HepG2 (cell line): ENCODE measurements around the gene TOM1L2. TPM values are rescaled to one million over a fixed set of nuclear protein-coding genes. Genes with fewer than 3 reads are reported as not detected.

ENCODE experiments used
- CBX2 ChIP-seq, 2 experiments: fragments of 200-600 bp in 1 of 2; sonication (generic); formaldehyde crosslinking in 1 of 2; IDR thresholded peaks; 2 replicates each; pipeline versions ENCODE4 v1.7.0 to v1.8.1; 2018 to 2022; ENCODE audit warnings: low read depth in 2 of 2, low read length in 1 of 2, mild to moderate bottlenecking in 1 of 2, missing genetic modification reagents in 1 of 2
- HMG20A ChIP-seq: IDR thresholded peaks from 2 replicates; pipeline ENCODE4 v1.6.1; 2016; ENCODE audit warnings: borderline replicate concordance
- ISX ChIP-seq: sonication (generic); formaldehyde crosslinking; conservative IDR thresholded peaks from 2 replicates; pipeline ENCODE4 v1.5.0; 2020; ENCODE audit warnings: missing genetic modification reagents
- MAFK ChIP-seq, 2 experiments: IDR thresholded peaks in 1 of 2; conservative IDR thresholded peaks in 1 of 2; 2 replicates each; pipeline ENCODE4 v1.6.1; 2011; ENCODE audit warnings: improper control_type of control experiment in 2 of 2, low read length in 2 of 2
- MEIS2 ChIP-seq: sonication (generic); formaldehyde crosslinking; IDR thresholded peaks from 2 replicates; pipeline ENCODE4 v1.9.0; 2021; ENCODE audit warnings: mild to moderate bottlenecking, missing genetic modification reagents
- RBM39 ChIP-seq: fragments of 200-400 bp; formaldehyde crosslinking; IDR thresholded peaks from one replicate; pipeline ENCODE4 v1.6.1; 2018; ENCODE audit warnings: antibody characterized with exemption, mild to moderate bottlenecking, low read depth, low read length; ENCODE audit not compliant: poor library complexity, severe bottlenecking
- ZBTB43 ChIP-seq: sonication (generic); formaldehyde crosslinking; conservative IDR thresholded peaks from 2 replicates; pipeline ENCODE4 v1.4.0; 2020; ENCODE audit warnings: missing genetic modification reagents
- ZNF160 ChIP-seq: sonication (generic); formaldehyde crosslinking; IDR thresholded peaks from 2 replicates; pipeline ENCODE4 v1.8.0; 2022; ENCODE audit warnings: mild to moderate bottlenecking, inconsistent platforms, missing genetic modification reagents
- ZNF468 ChIP-seq: sonication (generic); formaldehyde crosslinking; IDR thresholded peaks from 2 replicates; pipeline ENCODE4 v1.8.0; 2022; ENCODE audit warnings: mild to moderate bottlenecking, moderate library complexity, missing genetic modification reagents
- ZNF546 ChIP-seq: sonication (generic); formaldehyde crosslinking; conservative IDR thresholded peaks from 2 replicates; pipeline ENCODE4 v1.8.1; 2023; ENCODE audit warnings: mild to moderate bottlenecking, missing genetic modification reagents
- ZNF577 ChIP-seq: sonication (generic); formaldehyde crosslinking; IDR thresholded peaks from 2 replicates; pipeline ENCODE4 v1.4.0; 2020; ENCODE audit warnings: mild to moderate bottlenecking, low read depth, missing genetic modification reagents, borderline replicate concordance
- ZNF704 ChIP-seq: sonication (generic); formaldehyde crosslinking; IDR thresholded peaks from 2 replicates; pipeline ENCODE4 v1.8.1; 2023; ENCODE audit warnings: mild to moderate bottlenecking, inconsistent platforms, moderate library complexity, missing genetic modification reagents, borderline replicate concordance
- polyA plus RNA-seq, 8 experiments: library from polyadenylated mRNA; depleted of rRNA in 3 of 8; stranded (reverse) in 7 of 8; unstranded in 1 of 8; fragments of >200 nt; fragmentation: Illumina TruSeq in 4 of 8; extraction: Trizol in 4 of 8; gene quantifications; 2 replicates each; pipeline versions ENCODE4 v1.2.1 to v1.2.3, GENCODE V29; 2011 to 2016; ENCODE audit warnings: low read depth in 4 of 8, missing spikeins in 1 of 8, mixed read lengths in 1 of 8; ENCODE audit not compliant: insufficient read depth in 1 of 8
- total RNA-seq, 5 experiments: library from RNA; depleted of rRNA; stranded (reverse); fragments of >200 nt; fragmentation: Illumina TruSeq; extraction: Trizol; gene quantifications; 2 replicates each; pipeline ENCODE4 v1.2.3, GENCODE V29; 2016; ENCODE audit warnings: low read depth in 1 of 5
- TF ChIP-seq, protein P1 (sequence below): sonication (generic); formaldehyde crosslinking; IDR thresholded peaks from 2 replicates; pipeline ENCODE4 v1.5.1; 2020; ENCODE audit warnings: mild to moderate bottlenecking, moderate library complexity, missing genetic modification reagents
- TF ChIP-seq, protein P2 (sequence below): sonication (generic); formaldehyde crosslinking; IDR thresholded peaks from 2 replicates; pipeline ENCODE4 v1.4.0; 2020; ENCODE audit warnings: missing genetic modification reagents
- TF ChIP-seq, protein P3 (sequence below): sonication (generic); formaldehyde crosslinking; IDR thresholded peaks from 2 replicates; pipeline ENCODE4 v1.5.0; 2020; ENCODE audit warnings: mild to moderate bottlenecking, missing genetic modification reagents, moderate library complexity
- TF ChIP-seq, protein P4 (sequence below): sonication (generic); formaldehyde crosslinking; IDR thresholded peaks from 2 replicates; pipeline ENCODE4 v1.8.1; 2022; ENCODE audit warnings: low read depth, mild to moderate bottlenecking, missing genetic modification reagents

TOM1L2 gene
- total and polyA plus RNA-seq, 2 of the 13 experiments (the other 11 are each of a cell fraction or from before 2014, with no cell fraction given), result 4.7 to 7.4 TPM

DNA sequence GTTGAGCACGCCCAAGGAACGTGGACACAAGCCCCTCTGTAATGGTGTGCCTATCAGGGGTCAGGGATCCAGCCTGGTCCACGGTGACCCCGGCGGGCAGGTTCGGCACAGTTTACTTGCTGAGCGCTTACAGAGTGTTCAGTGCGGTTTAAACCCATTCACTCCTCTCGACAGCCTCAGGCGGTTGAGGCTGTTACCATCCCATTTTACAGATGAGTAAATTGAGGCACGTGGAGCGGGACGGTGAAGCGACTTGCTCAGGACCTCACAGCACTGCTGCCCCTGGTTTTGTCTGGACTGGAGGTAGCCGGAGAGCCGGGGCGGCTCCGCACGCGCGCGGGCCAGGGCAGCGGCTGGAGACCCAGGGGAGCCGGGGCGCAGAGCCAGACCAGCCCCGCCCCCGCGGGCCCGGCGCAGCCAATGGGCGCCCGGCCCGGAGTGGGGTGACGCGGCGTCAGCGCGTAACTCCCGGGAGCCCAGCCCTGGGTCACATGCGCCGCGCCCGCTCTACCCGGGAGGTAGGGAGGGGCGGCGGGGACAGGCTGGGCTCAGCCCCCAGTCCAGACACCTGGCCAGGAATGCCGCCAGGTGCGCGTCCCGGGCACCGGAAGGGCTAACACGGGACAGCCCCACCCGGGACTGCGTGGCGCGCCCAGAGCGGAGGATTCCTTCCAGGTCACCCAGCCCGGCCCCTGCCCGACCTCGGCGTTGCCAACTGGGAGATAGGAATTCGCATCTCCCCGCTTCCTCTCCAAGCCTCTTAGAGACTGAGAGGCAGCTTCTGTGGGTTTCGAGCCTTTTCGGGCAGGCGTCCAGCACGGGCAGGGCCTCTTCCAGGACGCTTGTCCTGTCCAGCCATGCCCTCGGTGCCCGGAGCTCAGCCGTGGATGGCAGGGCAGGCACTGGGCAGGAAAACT is 132.2 kb downstream of the TOM1L2 start (continued):
- TF ChIP-seq, protein P1, sequence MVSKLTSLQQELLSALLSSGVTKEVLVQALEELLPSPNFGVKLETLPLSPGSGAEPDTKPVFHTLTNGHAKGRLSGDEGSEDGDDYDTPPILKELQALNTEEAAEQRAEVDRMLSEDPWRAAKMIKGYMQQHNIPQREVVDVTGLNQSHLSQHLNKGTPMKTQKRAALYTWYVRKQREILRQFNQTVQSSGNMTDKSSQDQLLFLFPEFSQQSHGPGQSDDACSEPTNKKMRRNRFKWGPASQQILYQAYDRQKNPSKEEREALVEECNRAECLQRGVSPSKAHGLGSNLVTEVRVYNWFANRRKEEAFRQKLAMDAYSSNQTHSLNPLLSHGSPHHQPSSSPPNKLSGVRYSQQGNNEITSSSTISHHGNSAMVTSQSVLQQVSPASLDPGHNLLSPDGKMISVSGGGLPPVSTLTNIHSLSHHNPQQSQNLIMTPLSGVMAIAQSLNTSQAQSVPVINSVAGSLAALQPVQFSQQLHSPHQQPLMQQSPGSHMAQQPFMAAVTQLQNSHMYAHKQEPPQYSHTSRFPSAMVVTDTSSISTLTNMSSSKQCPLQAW (CRISPR knock-in tag), result peak; percentile 77; the same call in 1 of the 2 replicates
- TF ChIP-seq, protein P2, sequence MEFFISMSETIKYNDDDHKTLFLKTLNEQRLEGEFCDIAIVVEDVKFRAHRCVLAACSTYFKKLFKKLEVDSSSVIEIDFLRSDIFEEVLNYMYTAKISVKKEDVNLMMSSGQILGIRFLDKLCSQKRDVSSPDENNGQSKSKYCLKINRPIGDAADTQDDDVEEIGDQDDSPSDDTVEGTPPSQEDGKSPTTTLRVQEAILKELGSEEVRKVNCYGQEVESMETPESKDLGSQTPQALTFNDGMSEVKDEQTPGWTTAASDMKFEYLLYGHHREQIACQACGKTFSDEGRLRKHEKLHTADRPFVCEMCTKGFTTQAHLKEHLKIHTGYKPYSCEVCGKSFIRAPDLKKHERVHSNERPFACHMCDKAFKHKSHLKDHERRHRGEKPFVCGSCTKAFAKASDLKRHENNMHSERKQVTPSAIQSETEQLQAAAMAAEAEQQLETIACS (CRISPR knock-in tag), result no peak; the same call in 1 of the 2 replicates
- TF ChIP-seq MEIS2 (CRISPR knock-in tag) (peak; percentile 29; the same call in 1 of the 2 replicates), ZNF577 (CRISPR knock-in tag) (no peak), ZNF468 (CRISPR knock-in tag) (no peak; the same call in 1 of the 2 replicates), HMG20A (CRISPR knock-in tag) (peak; percentile 12; the same call in 1 of the 2 replicates), CBX2 (IDR thresholded peaks at IDR 0.05; ENCODE audit: low read depth, low read length) (no peak), CBX2 (CRISPR knock-in tag; IDR thresholded peaks at IDR 0.05; ENCODE audit: low read depth) (no peak), ZNF160 (no peak; the same call in 1 of the 2 replicates), ISX (CRISPR knock-in tag) (no peak), MAFK (conservative IDR thresholded peaks at IDR 0.05 in 1 of 2, IDR thresholded peaks at IDR 0.05 in 1 of 2; ENCODE audit: low read length in 2 of 2) (no peak), ZBTB43 (CRISPR knock-in tag) (no peak), RBM39 (peak; percentile 71), ZNF704 (no peak; the same call in 1 of the 2 replicates), ZNF546 (CRISPR knock-in tag) (no peak)
- TF ChIP-seq, protein P3, sequence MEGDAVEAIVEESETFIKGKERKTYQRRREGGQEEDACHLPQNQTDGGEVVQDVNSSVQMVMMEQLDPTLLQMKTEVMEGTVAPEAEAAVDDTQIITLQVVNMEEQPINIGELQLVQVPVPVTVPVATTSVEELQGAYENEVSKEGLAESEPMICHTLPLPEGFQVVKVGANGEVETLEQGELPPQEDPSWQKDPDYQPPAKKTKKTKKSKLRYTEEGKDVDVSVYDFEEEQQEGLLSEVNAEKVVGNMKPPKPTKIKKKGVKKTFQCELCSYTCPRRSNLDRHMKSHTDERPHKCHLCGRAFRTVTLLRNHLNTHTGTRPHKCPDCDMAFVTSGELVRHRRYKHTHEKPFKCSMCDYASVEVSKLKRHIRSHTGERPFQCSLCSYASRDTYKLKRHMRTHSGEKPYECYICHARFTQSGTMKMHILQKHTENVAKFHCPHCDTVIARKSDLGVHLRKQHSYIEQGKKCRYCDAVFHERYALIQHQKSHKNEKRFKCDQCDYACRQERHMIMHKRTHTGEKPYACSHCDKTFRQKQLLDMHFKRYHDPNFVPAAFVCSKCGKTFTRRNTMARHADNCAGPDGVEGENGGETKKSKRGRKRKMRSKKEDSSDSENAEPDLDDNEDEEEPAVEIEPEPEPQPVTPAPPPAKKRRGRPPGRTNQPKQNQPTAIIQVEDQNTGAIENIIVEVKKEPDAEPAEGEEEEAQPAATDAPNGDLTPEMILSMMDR, result no peak
- TF ChIP-seq, protein P4, sequence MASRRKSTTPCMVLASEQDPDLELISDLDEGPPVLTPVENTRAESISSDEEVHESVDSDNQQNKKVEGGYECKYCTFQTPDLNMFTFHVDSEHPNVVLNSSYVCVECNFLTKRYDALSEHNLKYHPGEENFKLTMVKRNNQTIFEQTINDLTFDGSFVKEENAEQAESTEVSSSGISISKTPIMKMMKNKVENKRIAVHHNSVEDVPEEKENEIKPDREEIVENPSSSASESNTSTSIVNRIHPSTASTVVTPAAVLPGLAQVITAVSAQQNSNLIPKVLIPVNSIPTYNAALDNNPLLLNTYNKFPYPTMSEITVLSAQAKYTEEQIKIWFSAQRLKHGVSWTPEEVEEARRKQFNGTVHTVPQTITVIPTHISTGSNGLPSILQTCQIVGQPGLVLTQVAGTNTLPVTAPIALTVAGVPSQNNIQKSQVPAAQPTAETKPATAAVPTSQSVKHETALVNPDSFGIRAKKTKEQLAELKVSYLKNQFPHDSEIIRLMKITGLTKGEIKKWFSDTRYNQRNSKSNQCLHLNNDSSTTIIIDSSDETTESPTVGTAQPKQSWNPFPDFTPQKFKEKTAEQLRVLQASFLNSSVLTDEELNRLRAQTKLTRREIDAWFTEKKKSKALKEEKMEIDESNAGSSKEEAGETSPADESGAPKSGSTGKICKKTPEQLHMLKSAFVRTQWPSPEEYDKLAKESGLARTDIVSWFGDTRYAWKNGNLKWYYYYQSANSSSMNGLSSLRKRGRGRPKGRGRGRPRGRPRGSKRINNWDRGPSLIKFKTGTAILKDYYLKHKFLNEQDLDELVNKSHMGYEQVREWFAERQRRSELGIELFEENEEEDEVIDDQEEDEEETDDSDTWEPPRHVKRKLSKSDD (CRISPR knock-in tag), result peak; percentile 77; the same call in 1 of the 2 replicates
